GM11168 (cell line): ENCODE data around the gene ZDHHC4.

Experiments used
- in situ Hi-C: fragments of 300-500 bp; cut with MboI; formaldehyde crosslinking; loops from one replicate; pipeline ENCODE4 v1.12.0; 2022; ENCODE audit warnings: low sequenced_read_pairs; ENCODE audit not compliant: unreplicated experiment

Gene ZDHHC4

DNA sequence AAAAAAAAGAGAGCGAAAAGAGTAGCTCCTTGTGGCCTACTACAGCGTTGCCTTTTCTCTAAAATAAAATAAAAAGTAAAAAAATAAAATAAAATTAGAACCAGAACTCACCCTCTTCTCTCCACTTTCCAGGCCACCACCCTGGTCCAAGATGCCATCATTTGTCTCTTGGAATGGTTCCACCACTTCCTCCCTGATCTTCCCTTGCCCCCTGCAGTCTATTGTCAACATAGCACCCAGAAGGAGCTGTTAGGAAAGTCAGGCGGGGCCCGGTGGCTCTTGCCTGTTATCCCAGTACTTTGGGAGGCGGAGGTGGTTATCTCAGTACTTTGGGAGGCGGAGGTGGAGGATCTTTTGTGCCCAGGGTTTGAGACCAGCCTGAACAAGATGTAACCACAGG lies 18.4 kb upstream of the ZDHHC4 start:
- in situ Hi-C loops, result no loop called here

DNA sequence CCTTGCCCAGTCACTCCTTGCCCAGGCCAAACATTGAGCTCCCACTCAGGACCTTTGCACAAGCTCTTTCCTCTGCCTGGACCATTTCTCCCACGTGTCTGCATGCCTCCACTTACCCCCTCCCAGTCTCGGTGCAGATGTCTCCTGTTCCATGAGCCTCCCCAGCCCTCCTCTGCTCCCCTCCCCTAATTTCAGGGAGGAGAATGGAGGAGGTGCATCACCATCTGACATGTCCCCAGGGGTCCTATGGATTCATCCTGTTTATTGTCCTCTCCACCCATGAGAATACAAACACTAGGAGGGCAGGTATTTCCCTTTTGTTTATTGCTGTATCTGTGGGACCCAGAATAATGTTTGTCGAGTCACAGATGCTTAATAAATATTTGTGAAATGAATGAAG lies 17.4 kb upstream of the ZDHHC4 start:
- in situ Hi-C loops, result no loop called here

DNA sequence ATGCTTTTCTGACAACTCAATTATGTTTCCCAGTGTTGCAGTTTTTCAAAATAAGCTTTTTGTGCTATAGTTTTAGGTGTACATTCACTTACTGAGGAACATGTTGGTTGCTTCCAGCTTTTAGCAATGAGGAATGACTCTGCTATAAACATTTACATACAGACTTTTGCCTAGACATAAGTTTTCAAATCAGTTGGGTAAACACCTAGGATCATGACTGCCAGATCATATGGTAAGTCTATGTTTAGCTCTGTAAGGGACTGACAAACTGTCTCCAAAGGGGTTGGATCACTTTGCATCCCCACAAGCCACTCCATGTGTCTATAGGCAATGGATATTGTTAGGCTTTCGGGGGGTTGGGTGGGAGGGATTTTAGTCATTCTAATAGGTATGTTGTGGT lies 15.1 kb upstream of the ZDHHC4 start:
- in situ Hi-C loops, result no loop called here

DNA sequence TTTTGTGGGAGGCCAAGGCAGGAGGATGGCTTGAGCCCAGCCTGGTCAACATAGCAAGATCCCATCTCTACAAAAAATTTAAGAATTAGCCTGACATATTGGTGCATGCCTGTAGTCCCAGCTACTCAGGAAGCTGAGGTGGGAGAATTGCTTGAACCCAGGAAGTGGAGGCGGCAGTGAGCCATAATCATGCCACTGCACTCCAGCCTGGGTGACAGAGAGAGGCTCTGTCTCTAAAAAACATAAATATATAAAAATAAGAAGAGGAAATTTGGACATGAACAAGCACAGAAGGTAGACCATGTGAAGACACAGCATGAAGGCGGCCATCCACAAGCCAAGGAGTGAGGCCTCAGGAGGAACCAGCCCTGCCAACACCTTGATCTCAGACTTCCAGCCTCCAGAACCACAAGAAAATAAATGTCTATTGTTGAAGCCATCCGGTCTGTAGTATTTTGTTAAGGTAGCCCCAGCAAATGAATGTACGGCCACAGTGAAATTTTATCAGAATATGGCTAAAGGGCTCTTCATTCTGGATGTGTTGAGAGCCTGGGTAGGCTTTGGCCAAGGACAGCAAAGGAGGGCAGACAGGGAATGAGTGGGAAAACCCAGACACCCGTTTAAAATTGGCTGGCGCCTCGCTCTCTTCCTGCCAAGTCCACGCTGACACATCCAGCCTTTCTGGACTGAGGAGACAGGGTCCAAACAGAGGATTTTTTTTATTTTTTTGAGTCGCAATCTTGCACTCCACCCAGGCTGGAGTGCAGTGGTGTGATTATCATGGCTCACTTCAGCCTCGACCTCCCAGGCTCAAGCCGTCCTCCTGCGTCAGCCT lies 13.1 kb upstream of the ZDHHC4 start:
- in situ Hi-C loops, result no loop called here

DNA sequence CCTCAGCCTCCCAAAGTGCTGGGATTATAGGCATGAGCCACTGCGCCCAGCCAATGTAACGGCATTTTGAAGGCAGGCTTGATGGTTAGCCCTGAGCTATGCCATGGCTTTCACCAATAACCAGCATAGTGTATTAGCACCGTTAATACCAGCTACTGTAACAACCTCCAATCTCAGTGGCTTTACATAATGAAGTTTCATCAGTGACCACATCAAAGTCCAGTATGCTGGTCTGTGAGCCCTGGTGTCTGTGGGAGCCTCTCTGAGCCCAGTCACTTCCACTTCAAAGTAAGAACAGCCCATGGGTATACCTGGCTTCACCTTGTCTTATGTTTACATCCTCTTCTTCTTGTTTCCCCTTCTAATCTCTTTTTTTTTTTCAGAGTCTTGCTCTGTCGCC lies 11.6 kb upstream of the ZDHHC4 start:
- in situ Hi-C loops, result no loop called here

DNA sequence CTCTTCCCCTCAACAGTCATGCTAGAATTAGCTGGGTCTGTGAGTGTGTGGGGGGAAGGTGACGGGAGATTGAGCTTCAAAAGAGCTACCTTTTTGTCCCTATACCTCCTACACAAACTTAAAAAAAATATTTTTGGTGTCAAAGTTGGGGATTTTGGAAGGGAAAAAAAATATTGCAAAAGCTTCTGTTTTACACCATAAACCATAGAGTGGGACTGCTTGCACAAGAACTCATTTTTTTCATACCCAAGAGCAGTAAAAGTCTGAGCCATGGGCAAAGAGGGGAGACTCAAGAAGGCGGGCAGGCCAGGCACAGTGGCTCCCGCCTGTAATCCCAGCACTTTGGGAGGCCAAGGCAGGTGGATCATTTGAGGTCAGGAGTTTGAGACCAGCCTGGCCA lies 9.4 kb upstream of the ZDHHC4 start:
- in situ Hi-C loops, result no loop called here

DNA sequence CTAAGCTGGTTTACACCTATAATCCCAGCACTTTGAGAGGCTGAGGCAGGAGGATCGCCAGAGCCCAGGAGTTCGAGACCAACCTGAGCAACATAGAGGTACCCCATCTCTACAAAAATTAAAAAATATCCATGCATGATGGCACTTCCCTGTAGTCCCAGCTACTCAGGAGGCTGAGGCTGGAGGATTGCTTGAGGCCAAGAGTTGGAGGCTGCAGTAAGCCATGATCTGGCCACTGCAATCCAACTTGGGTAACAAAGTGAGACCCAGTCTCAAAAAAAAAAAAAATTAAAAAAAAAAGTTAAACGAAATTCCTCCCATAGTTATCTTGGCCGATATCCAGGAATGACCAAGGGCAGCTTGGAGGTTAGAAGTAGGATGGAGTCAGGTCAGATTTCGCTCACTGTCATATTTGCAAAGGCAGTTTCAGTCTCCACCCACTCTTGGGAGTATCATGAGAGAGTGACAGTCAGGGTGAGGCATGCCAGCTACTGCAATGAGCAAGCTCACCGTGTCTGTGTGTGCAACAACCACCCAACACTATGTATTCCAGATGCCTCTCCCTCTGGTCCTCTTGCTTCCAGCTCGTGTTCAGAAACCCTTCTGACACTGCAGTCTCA lies 6.0 kb upstream of the ZDHHC4 start:
- in situ Hi-C loops, result no loop called here

DNA sequence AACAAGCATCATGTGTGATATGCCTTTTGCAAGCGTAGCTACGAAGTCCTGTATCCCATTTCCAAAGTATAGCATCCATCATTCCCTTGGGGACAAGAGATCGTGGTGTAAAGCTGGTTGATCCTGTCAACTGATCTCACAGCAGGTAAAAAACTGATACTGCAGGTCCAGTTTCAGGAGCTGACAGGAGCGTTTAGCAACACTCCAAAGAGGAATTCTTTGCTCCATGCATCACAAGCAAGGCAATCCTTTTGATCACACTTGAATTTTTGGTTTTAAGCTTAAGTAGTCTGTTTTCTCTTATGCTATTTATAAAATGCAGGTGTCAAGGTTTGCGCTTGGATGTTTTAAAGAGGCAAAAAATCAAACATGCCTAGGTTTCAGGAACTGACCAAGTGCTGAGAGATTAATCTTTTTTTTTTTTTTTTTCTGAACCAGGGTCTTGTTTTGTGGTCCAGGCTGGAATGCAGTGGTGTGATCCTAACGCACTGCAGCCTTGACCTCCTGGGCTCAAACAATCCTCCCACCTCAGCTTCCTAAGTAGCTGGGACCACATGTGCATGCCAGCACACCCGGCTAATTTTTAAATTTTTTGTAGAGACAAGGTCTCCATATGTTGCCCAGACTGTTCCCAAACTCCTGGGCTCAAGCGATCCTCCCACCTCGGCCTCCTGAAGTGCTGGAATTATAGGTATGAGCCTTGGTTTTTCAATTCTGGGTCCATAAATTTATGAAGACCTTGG lies 1.8 kb upstream of the ZDHHC4 start:
- in situ Hi-C loops, result loop anchor here (25.0 kb wide), 2 partner anchors 262 to 362 kb away; partner anchors contain the start of gene CCZ1B

DNA sequence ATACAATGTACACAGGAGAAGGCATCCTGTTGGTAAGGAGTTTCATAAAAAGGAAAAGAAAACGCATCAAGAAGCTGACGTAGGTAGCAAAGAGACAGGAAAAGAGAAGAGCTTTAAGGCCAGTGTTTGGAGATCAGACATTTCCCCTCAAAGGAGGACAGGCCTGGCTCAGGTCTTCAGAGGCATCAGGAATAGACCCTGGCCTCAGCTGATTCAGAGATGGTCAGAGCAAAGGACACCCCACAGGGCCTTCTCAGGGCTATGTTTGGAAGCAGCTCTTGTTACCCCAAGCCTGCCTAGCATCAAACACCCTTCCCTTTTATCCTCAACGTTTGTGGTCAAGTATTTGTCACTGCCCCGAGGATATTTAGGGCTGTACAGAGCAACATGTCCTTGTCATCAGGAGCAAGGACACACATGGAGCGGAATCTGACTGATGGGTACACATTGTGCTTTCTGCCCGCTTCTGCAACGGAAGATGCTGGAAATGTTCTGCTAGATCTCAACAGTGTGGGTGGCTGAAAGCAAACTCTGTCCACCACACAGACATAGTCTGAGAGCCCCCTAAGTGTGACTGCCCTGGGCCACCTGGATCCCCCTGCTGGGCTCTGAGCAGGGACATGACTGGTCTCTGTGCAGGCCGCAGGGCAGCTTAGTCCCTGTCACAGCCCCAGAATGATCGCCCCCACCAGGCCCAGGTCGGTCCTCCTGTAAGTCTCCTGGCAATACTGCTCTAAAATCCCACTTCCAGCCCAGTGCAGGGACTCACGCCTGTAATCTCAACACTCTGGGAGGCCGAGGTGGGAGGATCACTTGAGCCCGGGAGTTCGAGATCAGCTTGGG lies 1.0 kb upstream of the ZDHHC4 start:
- in situ Hi-C loops, result loop anchor here (25.0 kb wide), 2 partner anchors 261 to 361 kb away; partner anchors contain the start of gene CCZ1B

DNA sequence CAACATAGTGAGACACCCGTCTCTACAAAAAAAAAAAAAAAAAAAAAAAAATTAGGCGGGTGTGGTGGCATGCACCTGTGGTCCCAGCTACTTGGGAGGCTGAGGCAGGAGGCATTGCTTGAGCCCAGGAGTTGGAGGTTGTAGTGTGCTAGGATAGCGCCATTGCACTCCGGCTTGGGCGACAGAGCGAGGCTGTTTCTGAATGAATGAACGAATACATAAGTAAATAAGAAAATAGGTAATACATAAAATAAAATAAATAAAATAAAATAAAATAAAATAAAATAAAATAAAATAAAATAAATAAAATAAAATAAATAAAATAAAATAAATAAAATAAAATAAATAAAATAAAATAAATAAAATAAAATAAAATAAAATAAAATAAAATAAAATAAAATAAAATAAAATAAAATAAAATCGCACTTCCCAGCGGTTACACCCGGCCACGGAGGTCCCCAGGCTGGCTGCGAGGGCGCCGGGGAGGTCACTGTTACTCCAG lies 336 bp upstream of the ZDHHC4 start:
- in situ Hi-C loops, result loop anchor here (25.0 kb wide), 2 partner anchors 260 to 360 kb away; partner anchors contain the start of gene CCZ1B

DNA sequence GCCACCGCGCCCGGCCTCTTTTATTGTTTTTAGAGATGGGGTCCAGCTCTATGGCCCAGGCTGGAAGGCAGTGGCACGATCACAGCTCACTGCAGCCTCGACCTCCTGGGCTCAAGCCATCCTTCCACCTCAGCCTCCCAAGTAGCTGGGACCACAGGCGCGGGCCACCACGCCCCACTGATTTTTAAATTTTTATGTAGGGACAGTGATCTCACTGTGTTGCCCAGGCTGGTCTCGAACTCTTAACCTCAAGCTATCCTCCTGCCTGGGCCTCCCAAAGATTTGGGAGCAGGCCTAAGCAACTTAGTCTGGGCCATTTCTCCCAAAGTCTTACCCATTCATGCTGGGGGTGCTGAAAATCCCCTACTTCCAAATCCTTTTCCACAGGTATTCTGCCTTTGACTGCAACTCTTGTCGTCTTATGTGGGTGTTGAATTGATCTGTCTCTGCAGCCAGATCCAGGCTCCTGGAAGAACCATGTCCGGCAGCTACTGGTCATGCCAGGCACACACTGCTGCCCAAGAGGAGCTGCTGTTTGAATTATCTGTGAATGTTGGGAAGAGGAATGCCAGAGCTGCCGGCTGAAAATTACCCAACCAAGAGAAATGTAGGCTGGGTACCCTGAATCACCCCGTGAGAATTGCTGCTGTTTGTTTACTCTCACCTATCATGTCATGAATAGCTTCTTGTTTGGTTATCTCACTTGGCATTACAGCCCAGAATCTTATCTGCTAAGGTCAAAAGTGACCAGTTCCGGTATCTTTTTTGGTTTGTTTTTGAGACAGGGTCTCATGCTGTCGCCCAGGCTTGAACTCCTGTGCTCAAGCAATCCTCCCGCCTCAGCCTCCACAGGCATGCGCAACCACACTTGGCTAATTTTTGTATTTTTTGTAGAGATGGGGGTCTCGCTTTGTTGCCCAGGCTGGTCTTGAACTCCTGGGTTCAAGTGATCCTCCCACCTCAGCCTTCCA lies 1.1 kb downstream of the ZDHHC4 start:
- in situ Hi-C loops, result loop anchor here (25.0 kb wide), 2 partner anchors 259 to 359 kb away; partner anchors contain the start of gene CCZ1B

DNA sequence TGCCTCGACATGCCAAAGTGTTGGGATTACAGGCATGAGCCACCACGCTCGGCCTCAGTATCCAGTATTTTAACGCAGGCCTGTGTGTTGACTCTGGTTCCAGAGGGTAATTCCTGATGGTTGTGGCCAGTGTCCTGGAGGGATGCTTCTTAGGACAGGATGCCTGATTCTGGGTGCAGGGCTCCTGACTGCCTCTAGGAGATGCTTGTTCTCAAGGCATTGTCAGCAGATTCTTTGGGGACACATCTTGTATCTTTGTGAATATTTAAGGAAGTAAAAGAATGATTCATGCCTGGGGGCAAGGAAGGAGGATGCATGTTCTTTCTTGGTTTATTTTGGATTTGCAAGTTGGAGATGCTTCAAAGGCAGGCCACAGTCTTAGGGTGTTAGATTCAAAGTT lies 2.2 kb downstream of the ZDHHC4 start:
- in situ Hi-C loops, result loop anchor here (25.0 kb wide), 2 partner anchors 258 to 358 kb away; partner anchors contain the start of gene CCZ1B

DNA sequence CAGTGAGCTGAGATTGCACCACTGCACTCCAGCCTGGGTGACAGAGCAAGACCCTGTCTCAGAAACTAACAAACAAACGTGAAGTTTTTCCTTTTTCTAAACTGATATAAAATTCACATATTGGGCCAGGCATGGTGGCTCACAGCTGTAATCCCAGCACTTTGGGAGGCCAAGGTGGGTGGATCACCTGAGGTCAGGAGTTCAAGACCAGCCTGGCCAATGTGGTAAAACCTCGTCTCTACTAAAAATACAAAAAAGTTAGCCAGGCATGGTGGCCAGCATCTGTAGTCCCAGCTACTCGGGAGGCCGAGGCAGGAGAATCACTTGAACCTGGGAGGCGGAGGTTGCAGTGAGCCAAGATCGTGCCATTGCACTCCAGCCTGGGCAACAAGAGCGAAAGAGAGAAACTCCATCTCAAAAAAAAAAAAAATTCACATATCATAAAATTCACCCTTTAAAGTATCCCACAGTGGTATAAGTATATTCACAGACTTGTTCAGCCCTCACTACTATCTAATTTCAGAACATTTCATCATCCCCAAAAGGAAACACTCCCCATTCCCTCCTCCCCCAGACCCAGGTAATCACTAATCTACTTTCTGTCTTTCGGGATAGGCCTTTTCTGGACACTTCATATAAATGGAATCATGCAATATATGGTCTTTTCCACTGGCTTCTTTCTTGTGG lies 8.6 kb downstream of the ZDHHC4 start:
- in situ Hi-C loops, result loop anchor here (25.0 kb wide), 2 partner anchors 251 to 351 kb away; partner anchors contain the start of gene CCZ1B

DNA sequence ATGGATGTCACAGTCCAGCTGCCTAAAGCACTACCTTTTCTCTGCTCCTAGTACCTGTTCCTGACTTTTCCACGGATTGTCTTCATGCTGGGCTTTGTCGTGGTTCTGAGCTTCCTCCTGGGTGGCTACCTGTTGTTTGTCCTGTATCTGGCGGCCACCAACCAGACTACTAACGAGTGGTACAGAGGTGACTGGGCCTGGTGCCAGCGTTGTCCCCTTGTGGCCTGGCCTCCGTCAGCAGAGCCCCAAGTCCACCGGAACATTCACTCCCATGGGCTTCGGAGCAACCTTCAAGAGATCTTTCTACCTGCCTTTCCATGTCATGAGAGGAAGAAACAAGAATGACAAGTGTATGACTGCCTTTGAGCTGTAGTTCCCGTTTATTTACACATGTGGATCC lies 11.3 kb downstream of the ZDHHC4 start:
- in situ Hi-C loops, result loop anchor here (25.0 kb wide), 2 partner anchors 249 to 349 kb away; partner anchors contain the start of gene CCZ1B

DNA sequence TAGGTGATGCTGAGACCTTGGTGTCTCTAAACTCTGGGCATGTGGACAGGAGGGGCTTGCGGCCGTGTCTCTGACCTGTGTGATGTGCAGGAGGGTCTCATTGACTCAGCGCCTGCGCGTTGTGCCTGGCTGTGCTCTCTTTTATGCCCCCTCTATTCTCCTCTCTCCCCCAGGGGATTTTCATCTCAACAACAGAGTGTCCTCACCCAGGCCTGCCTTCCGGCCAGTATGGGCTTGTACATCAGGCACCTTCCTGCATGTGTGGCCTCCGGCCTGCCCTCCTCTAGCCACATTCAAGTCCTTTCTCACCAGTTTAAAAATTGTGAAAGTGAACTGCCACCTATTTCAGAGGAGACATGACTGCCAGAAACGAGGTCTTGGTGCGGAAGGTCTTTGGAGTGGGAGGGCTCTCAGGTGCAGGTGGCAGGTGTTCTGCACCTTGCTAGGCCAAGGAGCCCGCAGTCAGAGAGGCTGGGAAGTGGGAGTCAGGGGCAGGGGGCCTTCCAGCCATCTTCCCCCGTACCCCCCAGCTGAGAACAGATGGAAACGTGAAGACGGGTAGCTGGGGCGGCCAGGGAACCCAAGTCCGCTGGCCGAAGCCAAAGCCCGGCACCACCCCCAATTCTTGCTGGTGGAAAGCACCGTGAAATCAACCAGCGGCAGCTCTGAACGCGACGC lies 12.0 kb downstream of the ZDHHC4 start:
- in situ Hi-C loops, result loop anchor here (25.0 kb wide), 2 partner anchors 248 to 348 kb away; partner anchors contain the start of gene CCZ1B

DNA sequence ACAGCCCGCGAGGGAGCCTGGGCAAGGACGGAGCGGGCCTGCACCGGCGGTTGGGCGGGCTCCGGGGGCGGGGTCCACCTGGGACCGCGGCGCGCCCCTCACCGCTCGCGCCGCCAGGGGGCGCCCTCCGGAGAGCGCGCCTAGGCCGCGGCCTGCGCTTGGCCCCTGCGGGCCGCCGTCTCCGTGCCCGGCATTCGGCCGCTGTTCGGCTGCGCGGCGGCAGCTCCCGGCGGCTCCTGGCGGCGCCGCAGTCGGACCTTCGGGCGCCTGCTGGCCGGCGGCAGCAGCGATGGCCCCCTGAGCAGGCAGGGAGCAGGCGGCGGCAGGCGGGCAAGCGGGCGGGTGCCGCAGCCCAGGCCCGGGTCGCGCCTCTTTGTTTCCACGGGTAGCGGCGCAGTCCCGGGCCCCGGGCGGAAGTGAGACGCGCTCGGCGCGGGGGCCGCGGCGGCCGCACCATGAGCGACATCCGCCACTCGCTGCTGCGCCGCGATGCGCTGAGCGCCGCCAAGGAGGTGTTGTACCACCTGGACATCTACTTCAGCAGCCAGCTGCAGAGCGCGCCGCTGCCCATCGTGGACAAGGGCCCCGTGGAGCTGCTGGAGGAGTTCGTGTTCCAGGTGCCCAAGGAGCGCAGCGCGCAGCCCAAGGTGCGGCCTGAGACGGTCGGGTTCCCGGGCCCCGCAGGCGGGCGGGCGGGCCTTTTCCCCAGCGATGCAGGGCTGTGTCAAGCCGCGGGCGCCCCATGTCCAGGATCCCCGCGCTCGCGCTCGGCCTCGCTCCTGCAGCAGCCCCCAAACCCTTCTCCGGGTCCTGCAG lies 12.8 kb downstream of the ZDHHC4 start, which contains the start of gene INTS15:
Gene INTS15 (plus strand): TSS at position 193 of the 816 bp plus-strand sequence. CDS start 263 bp downstream, at position 456.
- in situ Hi-C loops, result loop anchor here (25.0 kb wide), 2 partner anchors 247 to 347 kb away; partner anchors contain the start of gene CCZ1B
